Measurements from ENCODE around the gene USP17L12.
"Not testable (repeated sequence)": the region's sequence is repeated elsewhere in the genome, so short reads cannot be mapped to it uniquely, and the experiment has no call there.

The USP17L12 gene

GRCh38 chr4:9219852-9220251 is at the start of gene USP17L12:
TSS of gene USP17L12 (plus strand) at chr4:9220152. CDS start at chr4:9220152, 0 bp downstream.
- not testable (repeated sequence) for DNase-seq

GRCh38 chr4:9210357-9210756 is 9.6 kb upstream of the USP17L12 start, which contains the start of gene USP17L10:
TSS of gene USP17L10 (plus strand) at chr4:9210657. CDS start at chr4:9210657, 0 bp downstream.
- DNase-seq = not testable (repeated sequence)

GRCh38 chr4:9214701-9215100 is 5.3 kb upstream of the USP17L12 start:
- DNase-seq = not testable (repeated sequence)

- DNase-seq = not testable (repeated sequence)
These were observed 4.8 kb upstream of the USP17L12 start, which contains the start of gene USP17L11 for GRCh38 chr4:9215105-9215504. TSS of gene USP17L11 (plus strand) at chr4:9215405. CDS start at chr4:9215405, 0 bp downstream.

GRCh38 chr4:9224596-9224995 is 4.6 kb downstream of the USP17L12 start, which contains the start of gene USP17L13:
TSS of gene USP17L13 (plus strand) at chr4:9224896. CDS start at chr4:9224896, 0 bp downstream.
- not testable (repeated sequence) for DNase-seq

- DNase-seq = not testable (repeated sequence)
These were observed 10.3 kb downstream of the USP17L12 start for GRCh38 chr4:9230249-9230648.

- not testable (repeated sequence) for DNase-seq
These were observed 14.1 kb downstream of the USP17L12 start, which contains the start of gene USP17L15 for GRCh38 chr4:9234085-9234484. TSS of gene USP17L15 (plus strand) at chr4:9234385. CDS start at chr4:9234385, 0 bp downstream.

- peak in 1 of 2 donors; percentile 17 for DNase-seq
These were observed 18.5 kb downstream of the USP17L12 start for GRCh38 chr4:9238461-9238860.

- DNase-seq = not testable (repeated sequence)
These were observed 23.6 kb downstream of the USP17L12 start, which contains the start of gene USP17L17 for GRCh38 chr4:9243579-9243978. TSS of gene USP17L17 (plus strand) at chr4:9243879. CDS start at chr4:9243879, 0 bp downstream.

GRCh38 chr4:9247953-9248680 is 28.2 kb downstream of the USP17L12 start, which contains the start of gene USP17L18:
TSS of gene USP17L18 (plus strand) at chr4:9248630. CDS start at chr4:9248630, 0 bp downstream.
- not testable (repeated sequence) for DNase-seq

GRCh38 chr4:9253078-9253477 is 33.1 kb downstream of the USP17L12 start, which contains the start of gene USP17L19:
TSS of gene USP17L19 (plus strand) at chr4:9253378. CDS start at chr4:9253378, 0 bp downstream.
- not testable (repeated sequence) for DNase-seq

GRCh38 chr4:9257824-9258223 is 37.9 kb downstream of the USP17L12 start, which contains the start of gene USP17L20:
TSS of gene USP17L20 (plus strand) at chr4:9258124. CDS start at chr4:9258124, 0 bp downstream.
- DNase-seq = not testable (repeated sequence)

- not testable (repeated sequence) for DNase-seq
These were observed 42.6 kb downstream of the USP17L12 start, which contains the start of gene USP17L21 for GRCh38 chr4:9262572-9262971. TSS of gene USP17L21 (plus strand) at chr4:9262872. CDS start at chr4:9262872, 0 bp downstream.

GRCh38 chr4:9267319-9267718 is 47.4 kb downstream of the USP17L12 start, which contains the start of gene USP17L22:
TSS of gene USP17L22 (plus strand) at chr4:9267619. CDS start at chr4:9267619, 0 bp downstream.
- DNase-seq = not testable (repeated sequence)

All from CD4-positive, alpha-beta T cell treated with Interleukin-4 for 1 hour (primary cell).